Mononuclear cell (primary cell): ENCODE measurements around the gene PHC2. TPM values are rescaled to one million over a fixed set of nuclear protein-coding genes. Genes with fewer than 3 reads are reported as not detected.

Experiments used
- H3K27me3 ChIP-seq: 2 replicates; pipeline ENCODE4 v1.6.0; 2011; ENCODE audit warnings: low read length, control low read depth; ENCODE audit not compliant: insufficient read depth
- H3K4me1 ChIP-seq: 2 replicates; pipeline ENCODE4 v1.5.1; 2011; ENCODE audit warnings: mild to moderate bottlenecking, low read length, control low read depth; ENCODE audit not compliant: insufficient read depth
- H3K4me3 ChIP-seq: 2 replicates; pipeline ENCODE4 v1.5.1; 2011; ENCODE audit warnings: mild to moderate bottlenecking, low read length, moderate library complexity
- H3K9me3 ChIP-seq: 2 replicates; pipeline ENCODE4 v1.5.1; 2011; ENCODE audit warnings: low read depth, mild to moderate bottlenecking, control low read depth, low read length
- total RNA-seq: library from RNA; depleted of rRNA; stranded (reverse); fragments of >200 nt; gene quantifications from one replicate; pipeline ENCODE4 v1.2.3, GENCODE V29; 2012

The PHC2 gene
- total RNA-seq, 1 donor: 55.6 TPM

GRCh38 chr1:33418811-33419210 is 12.1 kb downstream of the PHC2 start:
- peaks cover 16% of the 10 kb centered on the region for H3K4me1 ChIP-seq
- H3K9me3 ChIP-seq: peaks cover 25% of the 10 kb centered on the region
- no peak overlapping the region for H3K4me3 ChIP-seq
- peaks cover 4% of the 10 kb centered on the region for H3K27me3 ChIP-seq

GRCh38 chr1:33414879-33415278 is 16.0 kb downstream of the PHC2 start:
- peaks cover 25% of the 10 kb centered on the region for H3K9me3 ChIP-seq
- no peak overlapping the region for H3K4me3 ChIP-seq
- no peaks in the 10 kb centered on the region for H3K4me1 ChIP-seq
- H3K27me3 ChIP-seq: peaks cover 4% of the 10 kb centered on the region

- H3K4me3 ChIP-seq: no peak overlapping the region
- peaks cover 2% of the 10 kb centered on the region for H3K9me3 ChIP-seq
- H3K27me3 ChIP-seq: peaks cover 8% of the 10 kb centered on the region
- no peaks in the 10 kb centered on the region for H3K4me1 ChIP-seq
Measured at GRCh38 chr1:33410091-33410701, 20.7 kb downstream of the PHC2 start.

GRCh38 chr1:33408093-33408436 is 22.8 kb downstream of the PHC2 start:
- Histone ChIP-seq H3K4me3 (no peak overlapping the region), H3K27me3 (peaks cover 4% of the 10 kb centered on the region), H3K9me3 (no peaks in the 10 kb centered on the region), H3K4me1 (no peaks in the 10 kb centered on the region)

- no peaks in the 10 kb centered on the region for H3K4me1 ChIP-seq
- H3K27me3 ChIP-seq: peaks cover 4% of the 10 kb centered on the region
- H3K4me3 ChIP-seq: no peak overlapping the region
- no peaks in the 10 kb centered on the region for H3K9me3 ChIP-seq
Measured at GRCh38 chr1:33407352-33408092, 23.4 kb downstream of the PHC2 start.

- Histone ChIP-seq H3K9me3 (no peaks in the 10 kb centered on the region), H3K4me3 (no peak overlapping the region), H3K27me3 (peaks cover 4% of the 10 kb centered on the region), H3K4me1 (no peaks in the 10 kb centered on the region)
Measured at GRCh38 chr1:33402206-33402605, 28.7 kb downstream of the PHC2 start.

GRCh38 chr1:33401471-33401870 is 29.4 kb downstream of the PHC2 start:
- Histone ChIP-seq H3K4me1 (peaks cover 7% of the 10 kb centered on the region), H3K4me3 (no peak overlapping the region), H3K9me3 (no peaks in the 10 kb centered on the region), H3K27me3 (peaks cover 3% of the 10 kb centered on the region)

GRCh38 chr1:33400153-33400911 is 30.6 kb downstream of the PHC2 start:
- H3K4me1 ChIP-seq: peaks cover 9% of the 10 kb centered on the region
- H3K27me3 ChIP-seq: no peaks in the 10 kb centered on the region
- H3K4me3 ChIP-seq: no peak overlapping the region
- no peaks in the 10 kb centered on the region for H3K9me3 ChIP-seq

- Histone ChIP-seq H3K4me3 (no peak overlapping the region), H3K9me3 (no peaks in the 10 kb centered on the region), H3K4me1 (peaks cover 9% of the 10 kb centered on the region), H3K27me3 (no peaks in the 10 kb centered on the region)
Measured at GRCh38 chr1:33399375-33399774, 31.5 kb downstream of the PHC2 start.

GRCh38 chr1:33397994-33398393 is 32.9 kb downstream of the PHC2 start:
- Histone ChIP-seq H3K9me3 (no peaks in the 10 kb centered on the region), H3K27me3 (no peaks in the 10 kb centered on the region), H3K4me3 (no peak overlapping the region), H3K4me1 (peaks cover 9% of the 10 kb centered on the region)

GRCh38 chr1:33397125-33397506 is 33.8 kb downstream of the PHC2 start:
- no peaks in the 10 kb centered on the region for H3K27me3 ChIP-seq
- no peaks in the 10 kb centered on the region for H3K9me3 ChIP-seq
- H3K4me1 ChIP-seq: peaks cover 9% of the 10 kb centered on the region
- no peak overlapping the region for H3K4me3 ChIP-seq

GRCh38 chr1:33396188-33397124 is 34.4 kb downstream of the PHC2 start:
- Histone ChIP-seq H3K27me3 (no peaks in the 10 kb centered on the region), H3K4me3 (no peak overlapping the region), H3K4me1 (peaks cover 9% of the 10 kb centered on the region), H3K9me3 (no peaks in the 10 kb centered on the region)

- Histone ChIP-seq H3K4me3 (no peak overlapping the region), H3K4me1 (peaks cover 9% of the 10 kb centered on the region), H3K27me3 (no peaks in the 10 kb centered on the region), H3K9me3 (no peaks in the 10 kb centered on the region)
Measured at GRCh38 chr1:33394770-33395169, 36.1 kb downstream of the PHC2 start.

GRCh38 chr1:33393991-33394390 is 36.9 kb downstream of the PHC2 start:
- no peaks in the 10 kb centered on the region for H3K27me3 ChIP-seq
- H3K4me1 ChIP-seq: peaks cover 9% of the 10 kb centered on the region
- no peak overlapping the region for H3K4me3 ChIP-seq
- H3K9me3 ChIP-seq: no peaks in the 10 kb centered on the region

- H3K9me3 ChIP-seq: no peaks in the 10 kb centered on the region
- no peak overlapping the region for H3K4me3 ChIP-seq
- H3K27me3 ChIP-seq: no peaks in the 10 kb centered on the region
- H3K4me1 ChIP-seq: peaks cover 9% of the 10 kb centered on the region
Measured at GRCh38 chr1:33393524-33393923, 37.4 kb downstream of the PHC2 start.
